GM12878 (cell line): ENCODE measurements around the gene TECTB. TPM values are rescaled to one million over a fixed set of nuclear protein-coding genes. Genes with fewer than 3 reads are reported as not detected.

ENCODE experiments used
- ATAC-seq: fragments of 200-7000 bp; cut with Tn5 transposase; 3 replicates; pipeline ENCODE4 v1.9.1; 2020; ENCODE audit warnings: mild to moderate bottlenecking, moderate library complexity
- BruUV-seq: library from RNA; stranded (reverse); fragments of 400-500 nt; replicated peaks from 2 replicates; lab custom pipeline; 2021; lab: Mats Ljungman, UMichigan
- CTCF ChIA-PET: fragments of 300-600 bp; sonication (Branson Sonifier 250); formaldehyde crosslinking; extraction: SDS; loops from one replicate; lab custom pipeline; 2021; ENCODE audit warnings: inconsistent platforms; lab: Yijun Ruan, JAX
- POLR2A ChIA-PET: fragments of 350-600 bp; formaldehyde crosslinking; extraction: SDS; loops from one replicate; lab custom pipeline; 2021; ENCODE audit warnings: inconsistent platforms; lab: Charles Lee
- RAD21 ChIA-PET: fragments of 300-600 bp; sonication (Branson Sonifier 250); formaldehyde crosslinking; loops from one replicate; lab custom pipeline; 2023; ENCODE audit warnings: antibody characterized with exemption; ENCODE audit not compliant: unreplicated experiment; lab: Charles Lee
- SMC1A ChIA-PET: fragments of 300-600 bp; sonication (Branson Sonifier 250); formaldehyde crosslinking; loops from one replicate; lab custom pipeline; 2023; ENCODE audit not compliant: unreplicated experiment, uncharacterized antibody; lab: Charles Lee
- DNase-seq: peaks from one replicate; pipeline ENCODE4 v3.0.0-alpha.2; 2011; ENCODE audit warnings: low read depth, low spot score
- FAIRE-seq: peaks from 3 replicates; lab custom pipeline; 2011; peaks lifted over from hg19 to GRCh38; lab: Jason Lieb, UNC
- H2AFZ ChIP-seq: 2 replicates; pipeline ENCODE4 v1.6.0; 2011; ENCODE audit warnings: low read depth, low read length, control low read depth; ENCODE audit not compliant: control insufficient read depth
- H3K27ac ChIP-seq: 2 replicates; pipeline ENCODE4 v1.5.1; 2011; ENCODE audit warnings: control low read depth; ENCODE audit not compliant: control insufficient read depth, insufficient read depth
- H3K27me3 ChIP-seq, 2 experiments: replicated peaks in 1 of 2; 2 replicates each; pipeline versions ENCODE4 v1.6.0 to v1.6.1; 2011; ENCODE audit warnings: low read length in 1 of 2; ENCODE audit not compliant: control insufficient read depth in 2 of 2, insufficient read depth in 2 of 2
- H3K36me3 ChIP-seq, 2 experiments: 2 replicates each; pipeline ENCODE4 v1.5.1; 2011; ENCODE audit warnings: low read length in 1 of 2; ENCODE audit not compliant: control insufficient read depth in 2 of 2, insufficient read depth in 2 of 2
- H3K4me1 ChIP-seq: 2 replicates; pipeline ENCODE4 v1.6.1; 2011; ENCODE audit warnings: mild to moderate bottlenecking, low read length, moderate library complexity, mixed read lengths; ENCODE audit not compliant: control insufficient read depth, insufficient read depth
- H3K4me2 ChIP-seq: 2 replicates; pipeline ENCODE4 v1.6.0; 2011; ENCODE audit warnings: control low read depth; ENCODE audit not compliant: control insufficient read depth, insufficient read depth
- H3K4me3 ChIP-seq: fragments of 200-600 bp; sonication (generic); 2 replicates; pipeline ENCODE4 v1.5.1; 2016
- H3K79me2 ChIP-seq: 2 replicates; pipeline ENCODE4 v1.6.0; 2011; ENCODE audit warnings: low read length; ENCODE audit not compliant: control insufficient read depth, insufficient read depth
- H3K9ac ChIP-seq: 2 replicates; pipeline ENCODE4 v1.8.0; 2011; ENCODE audit warnings: low read length, control low read depth, mixed read lengths; ENCODE audit not compliant: control insufficient read depth, insufficient read depth
- H3K9me3 ChIP-seq: replicated peaks from 3 replicates; pipeline ENCODE4 v1.5.1; 2011; ENCODE audit warnings: mild to moderate bottlenecking, low read length; ENCODE audit not compliant: control insufficient read depth, insufficient read depth
- H4K20me1 ChIP-seq: 2 replicates; pipeline ENCODE4 v1.6.0; 2011; ENCODE audit not compliant: control insufficient read depth, insufficient read depth
- BACH1 ChIP-seq: fragments of 450-650 bp; IDR thresholded peaks from 2 replicates; pipeline ENCODE4 v1.6.1; 2017; ENCODE audit warnings: mild to moderate bottlenecking, borderline replicate concordance
- HDAC2 ChIP-seq: fragments of 200-600 bp; sonication (generic); IDR thresholded peaks from 2 replicates; pipeline ENCODE4 v1.6.1; 2017
- HDAC6 ChIP-seq: fragments of 200-600 bp; sonication (generic); IDR thresholded peaks from one replicate; pipeline ENCODE4 v1.8.0; 2017; ENCODE audit warnings: antibody characterized with exemption; ENCODE audit not compliant: unreplicated experiment
- IRF4 ChIP-seq: IDR thresholded peaks from 2 replicates; pipeline ENCODE4 v1.6.1; 2011; ENCODE audit warnings: low read depth, low read length
- NR2F1 ChIP-seq: fragments of 450-650 bp; conservative IDR thresholded peaks from 2 replicates; pipeline ENCODE4 v1.6.1; 2017; ENCODE audit warnings: mild to moderate bottlenecking
- POLR2AphosphoS2 ChIP-seq: IDR thresholded peaks from 2 replicates; pipeline ENCODE4 v1.6.1; 2011; ENCODE audit warnings: low read depth, mild to moderate bottlenecking, low read length, improper control_type of control experiment, moderate library complexity
- RB1 ChIP-seq: fragments of 450-650 bp; formaldehyde crosslinking; IDR thresholded peaks from 2 replicates; pipeline ENCODE4 v1.6.1; 2017; ENCODE audit warnings: mild to moderate bottlenecking, borderline replicate concordance
- RUNX3 ChIP-seq: IDR thresholded peaks from 2 replicates; pipeline ENCODE4 v1.6.1; 2012; ENCODE audit warnings: low read length, inconsistent platforms
- SP1 ChIP-seq: IDR thresholded peaks from one replicate; pipeline ENCODE4 v1.6.1; 2011; ENCODE audit warnings: low read depth, low read length
- SUPT20H ChIP-seq: IDR thresholded peaks from 2 replicates; pipeline ENCODE4 v1.6.1; 2011; ENCODE audit warnings: low read depth, mild to moderate bottlenecking, low read length, moderate library complexity, borderline replicate concordance; ENCODE audit not compliant: control insufficient read depth
- TAF1 ChIP-seq: IDR thresholded peaks from 2 replicates; pipeline ENCODE4 v1.6.1; 2011; ENCODE audit warnings: mild to moderate bottlenecking, low read depth, low read length, borderline replicate concordance
- TBL1XR1 ChIP-seq: IDR thresholded peaks from 2 replicates; pipeline ENCODE4 v1.6.1; 2012; ENCODE audit warnings: low read depth, low read length, improper control_type of control experiment
- ZBTB4 ChIP-seq: fragments of 450-650 bp; formaldehyde crosslinking; IDR thresholded peaks from 2 replicates; pipeline ENCODE4 v1.4.0; 2022; ENCODE audit warnings: mild to moderate bottlenecking, moderate library complexity
- ZNF207 ChIP-seq: fragments of 450-650 bp; IDR thresholded peaks from 2 replicates; pipeline ENCODE4 v1.6.1; 2014; ENCODE audit warnings: antibody characterized with exemption, mild to moderate bottlenecking, borderline replicate concordance
- ZNF384 ChIP-seq: IDR thresholded peaks from 2 replicates; pipeline ENCODE4 v1.6.1; 2012; ENCODE audit warnings: low read depth, mild to moderate bottlenecking, low read length, improper control_type of control experiment, borderline replicate concordance
- WGBS: methylation state at CpG from one replicate; pipeline ENCODE4 v1.1.6; 2016; ENCODE audit warnings: low lambda C conversion rate; ENCODE audit not compliant: insufficient replicate concordance, insufficient coverage; ENCODE audit errors: missing lambda C conversion rate; 5-methylcytosine and 5-hydroxymethylcytosine counted together
- in situ Hi-C: fragments of 300-500 bp; cut with MboI; formaldehyde crosslinking; loops from 9 replicates; pipeline ENCODE4 v1.14.3; 2018; ENCODE audit warnings: mixed read lengths
- intact Hi-C: fragments of 100-400 bp; cut with micrococcal nuclease; formaldehyde crosslinking; loops from one replicate; pipeline ENCODE4 v1.14.2; 2022; ENCODE audit not compliant: unreplicated experiment
- polyA plus RNA-seq, 11 experiments: library from polyadenylated mRNA; depleted of rRNA in 4 of 11; unstranded in 6 of 11; stranded (reverse) in 5 of 11; fragments of >200 nt; fragmentation: Nextera tagmentation in 4 of 11; fragmentation: Illumina TruSeq in 1 of 11; extraction: Ambion mirVana in 4 of 11; extraction: Trizol in 1 of 11; gene quantifications; 1 replicate in 1 of 11; 2 replicates in 10 of 11; pipeline versions ENCODE4 v1.2.1 to v1.2.3, GENCODE V29; 2011 to 2016; ENCODE audit warnings: inconsistent platforms in 2 of 11, missing spikeins in 2 of 11, low read depth in 1 of 11
- total RNA-seq, 4 experiments: library from RNA; depleted of rRNA in 3 of 4; stranded (reverse); fragments of >200 nt in 3 of 4; fragmentation: Illumina TruSeq in 1 of 4; extraction: Trizol in 1 of 4; gene quantifications; 2 replicates each; pipeline versions ENCODE4 v1.2.1 to v1.2.3, GENCODE V29; 2013 to 2021
- TF ChIP-seq, protein P1 (sequence below): IDR thresholded peaks from 2 replicates; pipeline ENCODE4 v1.6.1; 2011; ENCODE audit warnings: low read depth, mild to moderate bottlenecking, low read length, moderate library complexity, borderline replicate concordance; ENCODE audit errors: extremely low read depth
- TF ChIP-seq, protein P2 (sequence below): IDR thresholded peaks from 2 replicates; pipeline ENCODE4 v1.6.1; 2012; ENCODE audit warnings: mild to moderate bottlenecking, low read depth, low read length

Gene TECTB
- total and polyA plus RNA-seq, 10 of the 15 experiments (the other 5 are each of a cell fraction or from before 2014, with no cell fraction given), result not detected

DNA sequence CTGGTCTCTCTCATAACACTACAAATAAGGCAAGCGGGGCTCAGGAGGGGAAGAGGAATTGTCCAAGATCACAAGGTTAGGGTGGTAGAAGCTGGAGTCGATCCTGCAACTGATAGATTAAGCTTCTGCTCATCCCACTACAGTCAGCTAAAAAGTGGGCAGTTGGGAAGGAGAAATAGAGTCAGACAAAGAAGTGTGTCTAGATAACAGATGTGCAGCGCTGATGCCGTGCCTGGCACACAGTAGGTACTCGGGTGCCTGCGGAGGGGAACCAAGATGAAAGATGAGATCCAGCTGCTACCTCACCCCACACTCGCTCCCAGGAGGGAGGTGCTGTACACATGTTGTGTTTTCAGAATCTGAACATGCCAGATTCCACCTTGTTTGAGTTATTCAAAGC, 48.1 kb upstream of the TECTB start (continued):
- TF ChIP-seq RUNX3 (no peak), ZNF207 (no peak), RB1 (no peak), HDAC2 (no peak), TBL1XR1 (no peak)

DNA sequence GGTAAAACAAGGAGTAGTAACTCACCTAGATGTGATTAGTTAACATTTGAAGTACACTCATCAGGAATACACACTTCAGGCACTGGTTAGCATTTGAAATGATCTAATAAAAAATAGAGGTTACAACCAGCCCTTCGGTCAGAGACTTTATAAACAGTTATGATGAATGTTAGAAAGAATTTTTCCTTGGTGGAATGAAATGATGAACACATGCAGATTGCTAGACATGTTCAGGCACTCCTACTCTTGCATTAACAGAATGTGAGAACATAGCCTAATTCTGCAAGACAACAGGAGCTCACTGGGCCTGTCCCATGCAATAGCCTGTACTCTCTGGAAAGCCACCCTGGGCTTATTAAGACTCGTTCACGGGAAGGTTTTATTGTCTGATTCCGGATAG, 47.3 kb upstream of the TECTB start:
- no peak for ATAC-seq
- no peak overlapping the region for H2AFZ ChIP-seq
- no peak overlapping the region for H3K4me3 ChIP-seq
- POLR2A ChIA-PET, result no interaction called here
- H4K20me1 ChIP-seq, result no peaks in the 10 kb centered on the region
- RAD21 ChIA-PET, result no interaction called here
- no peak overlapping the region for H3K9ac ChIP-seq
- no peaks in the 10 kb centered on the region for H3K79me2 ChIP-seq
- peaks cover 4% of the 10 kb centered on the region; the same call in 1 of the 3 replicates for H3K9me3 ChIP-seq
- in situ Hi-C loops (no loop called here), intact Hi-C loops (no loop called here)
- CTCF ChIA-PET, result no interaction called here
- SMC1A ChIA-PET, result no interaction called here
- no peak for FAIRE-seq
- DNase-seq, result no peak
- no peaks in the 10 kb centered on the region for H3K27me3 ChIP-seq
- H3K36me3 ChIP-seq, result no peaks in the 10 kb centered on the region
- no peak overlapping the region for H3K27ac ChIP-seq
- no TSS peak for BruUV-seq
- WGBS, result 38% methylated on average over 4 of the region's 4 CpGs
- H3K4me2 ChIP-seq, result no peak overlapping the region
- H3K4me1 ChIP-seq, result peaks cover 6% of the 10 kb centered on the region
- TF ChIP-seq SUPT20H, result no peak
- TF ChIP-seq, protein P1, sequence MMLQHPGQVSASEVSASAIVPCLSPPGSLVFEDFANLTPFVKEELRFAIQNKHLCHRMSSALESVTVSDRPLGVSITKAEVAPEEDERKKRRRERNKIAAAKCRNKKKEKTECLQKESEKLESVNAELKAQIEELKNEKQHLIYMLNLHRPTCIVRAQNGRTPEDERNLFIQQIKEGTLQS, result no peak
- TF ChIP-seq POLR2AphosphoS2, result no peak
- no peak for TF ChIP-seq BACH1
- no peak for TF ChIP-seq SP1
- no peak for TF ChIP-seq TAF1
- TF ChIP-seq IRF4, result no peak
- no peak for TF ChIP-seq NR2F1
- no peak for TF ChIP-seq ZBTB4 (CRISPR knock-in tag)
- no peak for TF ChIP-seq ZNF384
- TF ChIP-seq, protein P2, sequence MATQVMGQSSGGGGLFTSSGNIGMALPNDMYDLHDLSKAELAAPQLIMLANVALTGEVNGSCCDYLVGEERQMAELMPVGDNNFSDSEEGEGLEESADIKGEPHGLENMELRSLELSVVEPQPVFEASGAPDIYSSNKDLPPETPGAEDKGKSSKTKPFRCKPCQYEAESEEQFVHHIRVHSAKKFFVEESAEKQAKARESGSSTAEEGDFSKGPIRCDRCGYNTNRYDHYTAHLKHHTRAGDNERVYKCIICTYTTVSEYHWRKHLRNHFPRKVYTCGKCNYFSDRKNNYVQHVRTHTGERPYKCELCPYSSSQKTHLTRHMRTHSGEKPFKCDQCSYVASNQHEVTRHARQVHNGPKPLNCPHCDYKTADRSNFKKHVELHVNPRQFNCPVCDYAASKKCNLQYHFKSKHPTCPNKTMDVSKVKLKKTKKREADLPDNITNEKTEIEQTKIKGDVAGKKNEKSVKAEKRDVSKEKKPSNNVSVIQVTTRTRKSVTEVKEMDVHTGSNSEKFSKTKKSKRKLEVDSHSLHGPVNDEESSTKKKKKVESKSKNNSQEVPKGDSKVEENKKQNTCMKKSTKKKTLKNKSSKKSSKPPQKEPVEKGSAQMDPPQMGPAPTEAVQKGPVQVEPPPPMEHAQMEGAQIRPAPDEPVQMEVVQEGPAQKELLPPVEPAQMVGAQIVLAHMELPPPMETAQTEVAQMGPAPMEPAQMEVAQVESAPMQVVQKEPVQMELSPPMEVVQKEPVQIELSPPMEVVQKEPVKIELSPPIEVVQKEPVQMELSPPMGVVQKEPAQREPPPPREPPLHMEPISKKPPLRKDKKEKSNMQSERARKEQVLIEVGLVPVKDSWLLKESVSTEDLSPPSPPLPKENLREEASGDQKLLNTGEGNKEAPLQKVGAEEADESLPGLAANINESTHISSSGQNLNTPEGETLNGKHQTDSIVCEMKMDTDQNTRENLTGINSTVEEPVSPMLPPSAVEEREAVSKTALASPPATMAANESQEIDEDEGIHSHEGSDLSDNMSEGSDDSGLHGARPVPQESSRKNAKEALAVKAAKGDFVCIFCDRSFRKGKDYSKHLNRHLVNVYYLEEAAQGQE, result no peak
- TF ChIP-seq HDAC6, result no peak
